GM12801 (cell line): ENCODE data around the gene IDH2.

Experiments used
- TF ChIP-seq, protein P1 (sequence below): IDR thresholded peaks from one replicate; pipeline ENCODE4 v1.5.1; 2011; ENCODE audit warnings: control low read depth; ENCODE audit not compliant: insufficient read length; ENCODE audit errors: extremely low read depth

IDH2 gene

DNA sequence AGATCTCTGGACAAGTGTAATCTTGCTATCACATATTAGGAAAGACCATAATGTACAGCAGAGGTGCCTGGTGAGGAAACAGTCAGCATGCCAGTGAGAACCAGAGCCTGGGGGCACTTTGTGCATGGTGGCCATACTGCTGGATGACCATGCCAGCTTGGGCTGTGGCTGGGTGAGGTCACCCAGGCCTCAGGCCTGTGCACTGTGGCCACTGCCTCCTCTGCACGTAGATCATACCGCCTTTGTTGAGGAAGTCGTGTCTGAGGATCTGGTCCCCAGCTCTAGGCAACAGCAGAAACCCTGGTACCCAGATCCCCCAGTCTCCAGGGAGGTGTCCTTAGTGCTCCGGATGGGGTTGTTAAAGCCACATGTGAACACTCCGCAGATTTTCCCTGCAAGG is 62.3 kb downstream of the IDH2 start:
- TF ChIP-seq, protein P1, sequence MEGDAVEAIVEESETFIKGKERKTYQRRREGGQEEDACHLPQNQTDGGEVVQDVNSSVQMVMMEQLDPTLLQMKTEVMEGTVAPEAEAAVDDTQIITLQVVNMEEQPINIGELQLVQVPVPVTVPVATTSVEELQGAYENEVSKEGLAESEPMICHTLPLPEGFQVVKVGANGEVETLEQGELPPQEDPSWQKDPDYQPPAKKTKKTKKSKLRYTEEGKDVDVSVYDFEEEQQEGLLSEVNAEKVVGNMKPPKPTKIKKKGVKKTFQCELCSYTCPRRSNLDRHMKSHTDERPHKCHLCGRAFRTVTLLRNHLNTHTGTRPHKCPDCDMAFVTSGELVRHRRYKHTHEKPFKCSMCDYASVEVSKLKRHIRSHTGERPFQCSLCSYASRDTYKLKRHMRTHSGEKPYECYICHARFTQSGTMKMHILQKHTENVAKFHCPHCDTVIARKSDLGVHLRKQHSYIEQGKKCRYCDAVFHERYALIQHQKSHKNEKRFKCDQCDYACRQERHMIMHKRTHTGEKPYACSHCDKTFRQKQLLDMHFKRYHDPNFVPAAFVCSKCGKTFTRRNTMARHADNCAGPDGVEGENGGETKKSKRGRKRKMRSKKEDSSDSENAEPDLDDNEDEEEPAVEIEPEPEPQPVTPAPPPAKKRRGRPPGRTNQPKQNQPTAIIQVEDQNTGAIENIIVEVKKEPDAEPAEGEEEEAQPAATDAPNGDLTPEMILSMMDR, result no peak

DNA sequence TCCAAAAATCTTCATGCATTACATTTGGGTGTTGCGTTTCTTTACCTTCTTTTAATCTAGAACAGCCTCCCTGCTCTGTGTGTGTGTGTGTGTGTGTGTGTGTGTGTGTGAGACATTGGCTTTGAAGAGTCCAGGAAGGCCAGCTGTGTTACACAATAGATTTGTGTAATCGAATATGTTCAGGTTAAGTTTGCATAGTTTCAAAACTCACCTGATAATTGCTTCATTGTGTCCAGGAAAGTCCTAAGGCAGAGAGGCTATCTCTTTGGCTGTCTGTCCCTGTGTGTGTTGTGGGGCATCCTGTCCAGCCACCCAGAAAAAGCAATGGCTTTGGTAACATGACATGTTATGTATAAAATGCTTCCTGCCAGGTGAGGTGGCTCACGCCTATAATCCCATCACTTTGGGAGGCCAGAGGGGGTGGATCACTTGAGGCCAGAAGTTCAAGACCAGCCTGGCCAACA is 63.6 kb downstream of the IDH2 start:
- TF ChIP-seq, protein P1, result no peak

DNA sequence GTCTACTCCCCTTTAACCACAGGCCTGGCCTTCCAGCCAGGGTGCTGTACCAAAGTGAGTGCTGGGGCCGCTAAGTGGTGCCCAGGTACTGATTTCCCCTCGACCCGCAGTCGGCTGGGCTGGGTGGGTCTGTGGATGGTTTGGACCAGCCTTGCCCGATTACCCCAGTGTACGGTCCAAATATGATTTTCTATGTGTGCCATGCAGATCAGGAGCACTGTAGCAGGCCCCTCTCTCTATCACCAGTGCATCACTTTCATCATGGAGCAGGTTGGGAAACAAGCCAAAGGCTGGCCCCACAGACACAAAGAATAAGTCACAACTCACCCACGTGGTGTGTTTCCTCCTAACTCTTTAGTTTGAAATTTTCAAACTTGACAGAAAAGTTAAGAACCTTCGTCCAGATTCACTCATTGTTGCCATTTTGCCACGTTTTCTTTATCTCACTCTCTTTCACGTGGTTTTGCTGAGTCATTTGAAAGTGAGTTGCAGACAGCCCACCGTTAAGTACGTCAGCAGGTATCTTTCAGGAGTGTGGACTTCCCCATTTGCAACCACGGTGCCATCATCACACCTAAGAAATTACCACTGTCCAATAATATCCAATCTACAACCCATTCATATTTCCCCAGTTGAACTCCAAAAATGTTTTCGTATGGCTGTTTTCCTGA is 64.2 kb downstream of the IDH2 start:
- TF ChIP-seq, protein P1, result no peak

DNA sequence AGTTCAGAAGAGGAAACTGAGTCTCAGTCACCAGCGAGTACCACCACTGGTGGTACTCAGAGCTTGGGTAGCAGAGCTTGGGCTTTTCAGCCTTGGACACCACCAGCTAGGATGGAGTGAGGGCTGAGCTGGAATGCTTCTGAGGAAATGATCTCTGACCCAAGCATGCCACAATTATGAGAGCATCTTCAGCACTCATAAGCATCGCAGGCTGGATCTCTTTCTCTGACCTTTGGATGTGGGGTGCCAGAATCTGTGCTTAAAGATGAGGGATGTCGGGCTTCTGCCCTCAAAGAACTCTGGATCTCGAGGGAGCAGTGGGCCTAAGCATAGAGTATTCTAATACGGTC is 64.8 kb downstream of the IDH2 start:
- TF ChIP-seq, protein P1, result no peak

DNA sequence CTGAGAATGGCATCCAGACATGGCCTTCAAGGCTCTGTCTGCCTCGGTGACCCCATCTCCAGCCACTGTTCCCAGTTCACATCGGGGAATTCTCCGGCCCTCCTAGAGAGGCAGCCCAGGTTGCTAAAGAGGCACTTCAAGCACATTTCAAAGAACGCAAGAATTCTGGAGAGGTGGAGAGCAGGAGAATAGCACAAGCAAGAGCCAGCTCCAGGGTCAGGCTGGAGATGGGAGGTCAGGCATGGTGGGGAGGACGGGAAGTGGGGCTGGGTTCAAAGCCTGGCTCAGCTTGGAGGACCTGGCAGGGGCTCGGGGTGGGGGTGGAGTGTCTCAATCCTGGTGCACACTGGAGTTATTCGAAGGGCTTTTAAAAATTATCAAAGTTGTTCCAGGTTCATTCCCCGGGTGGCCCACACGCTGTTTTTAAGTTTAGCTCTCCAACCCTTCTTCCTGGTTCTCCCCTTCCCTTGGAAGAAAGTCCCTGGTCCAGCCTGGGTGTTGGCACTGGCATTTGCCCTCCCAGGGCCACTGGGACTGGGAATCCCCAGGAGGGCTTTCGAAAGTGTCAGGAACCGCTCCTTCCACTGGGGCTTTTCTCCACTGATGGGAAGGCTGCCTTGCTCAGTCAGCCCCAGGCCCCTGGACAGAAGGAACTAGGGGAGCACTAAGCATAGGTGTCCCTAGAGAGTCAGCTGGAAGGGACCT is 65.3 kb downstream of the IDH2 start:
- TF ChIP-seq, protein P1, result no peak

DNA sequence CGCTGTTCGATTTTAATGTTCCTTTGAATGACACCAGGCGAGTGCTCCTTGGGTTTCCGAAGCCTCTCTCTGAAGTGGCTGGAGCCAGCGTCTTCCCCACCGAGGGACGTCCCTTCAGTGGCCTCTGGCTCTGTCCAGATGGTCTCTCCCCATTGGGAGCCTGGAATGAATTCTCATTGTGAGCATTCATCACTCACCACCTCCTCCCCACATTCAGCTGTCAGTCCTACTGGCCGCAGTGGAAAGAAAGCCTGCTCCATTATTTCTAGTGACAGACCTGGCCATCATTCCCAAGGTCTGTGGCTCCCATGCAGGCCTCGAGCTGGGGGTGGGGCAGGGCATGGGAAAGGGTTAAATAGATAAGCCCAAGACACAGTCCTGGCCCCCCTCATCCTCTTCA is 65.9 kb downstream of the IDH2 start:
- TF ChIP-seq, protein P1, result no peak

DNA sequence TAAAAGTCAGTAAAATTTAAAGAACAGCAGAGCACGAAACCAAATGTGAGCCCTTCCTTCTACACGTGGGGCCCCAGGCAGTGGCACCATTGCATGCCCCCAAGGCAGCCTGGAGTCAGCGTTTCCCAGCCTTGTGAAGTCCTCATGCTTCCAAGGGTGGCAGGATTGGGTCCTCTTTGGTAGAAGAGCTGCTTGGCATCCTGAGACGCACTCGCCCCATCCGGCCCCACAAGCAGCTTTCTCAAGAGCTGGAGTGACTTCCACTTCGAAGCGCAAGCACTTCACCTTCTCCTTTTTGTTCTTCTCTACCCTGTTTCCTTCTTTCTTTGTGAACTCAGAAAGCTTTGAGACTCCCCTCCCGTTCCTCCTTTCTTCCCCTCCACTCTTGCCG is 66.4 kb downstream of the IDH2 start:
- TF ChIP-seq, protein P1, result no peak
